HT1080 (cell line): ENCODE data around the gene LIPC. TPM values are rescaled to one million over a fixed set of nuclear protein-coding genes. Genes with fewer than 3 reads are reported as not detected.

ENCODE experiments used
- DNase-seq: peaks from one replicate; pipeline ENCODE4 v3.0.0-alpha.2; 2015; ENCODE audit warnings: low read depth
- total RNA-seq: library from RNA; depleted of rRNA; stranded (reverse); fragments of >200 nt; shearing (Covaris generic); gene quantifications from 2 replicates; pipeline ENCODE4 v1.2.3, GENCODE V29; 2014

The LIPC gene
- total RNA-seq, 1 experiment from 2014 or later: 0.11 TPM

- DNase-seq: no peak
These were observed 82.0 kb downstream of the LIPC start for GRCh38 chr15:58513726-58514336.

- DNase-seq: no peak
These were observed 84.0 kb downstream of the LIPC start for GRCh38 chr15:58515807-58516206.

- no peak for DNase-seq
These were observed 85.5 kb downstream of the LIPC start for GRCh38 chr15:58517252-58517681.

- no peak for DNase-seq
These were observed 86.1 kb downstream of the LIPC start for GRCh38 chr15:58517682-58518525.

GRCh38 chr15:58518626-58519025 lies 86.8 kb downstream of the LIPC start:
- DNase-seq: no peak

- no peak for DNase-seq
These were observed 87.7 kb downstream of the LIPC start for GRCh38 chr15:58519516-58519915.

GRCh38 chr15:58520464-58520863 lies 88.7 kb downstream of the LIPC start:
- DNase-seq: no peak

- DNase-seq: no peak
These were observed 89.1 kb downstream of the LIPC start for GRCh38 chr15:58520936-58521292.

GRCh38 chr15:58521293-58521991 lies 89.7 kb downstream of the LIPC start:
- DNase-seq: peak; percentile 80

GRCh38 chr15:58522391-58522790 lies 90.6 kb downstream of the LIPC start:
- DNase-seq: no peak

GRCh38 chr15:58522865-58523264 lies 91.1 kb downstream of the LIPC start:
- no peak for DNase-seq

GRCh38 chr15:58523634-58524033 lies 91.8 kb downstream of the LIPC start:
- no peak for DNase-seq

- DNase-seq: no peak
These were observed 92.5 kb downstream of the LIPC start for GRCh38 chr15:58524247-58524646.

- DNase-seq: no peak
These were observed 94.2 kb downstream of the LIPC start for GRCh38 chr15:58525991-58526421.

GRCh38 chr15:58526647-58527192 lies 94.9 kb downstream of the LIPC start:
- no peak for DNase-seq

- no peak for DNase-seq
These were observed 95.9 kb downstream of the LIPC start for GRCh38 chr15:58527573-58528187.

- DNase-seq: no peak
These were observed 96.5 kb downstream of the LIPC start for GRCh38 chr15:58528188-58528870.

GRCh38 chr15:58529041-58529440 lies 97.2 kb downstream of the LIPC start:
- no peak for DNase-seq

- no peak for DNase-seq
These were observed 98.3 kb downstream of the LIPC start for GRCh38 chr15:58530056-58530590.

GRCh38 chr15:58532126-58532525 lies 100.3 kb downstream of the LIPC start:
- DNase-seq: no peak

- no peak for DNase-seq
These were observed 102.8 kb downstream of the LIPC start for GRCh38 chr15:58534556-58534955.
